Body of pancreas (tissue), 4 donors: ENCODE results near the gene ROBO1. TPM values are rescaled to one million over a fixed set of nuclear protein-coding genes. Genes with fewer than 3 reads are reported as not detected.
"Not testable (repeated sequence)": the region's sequence is repeated elsewhere in the genome, so short reads cannot be mapped to it uniquely, and the experiment has no call there.

Experiments used
- ATAC-seq: fragments of 150-250 bp; one replicate; pipeline ENCODE4 v1.9.1; 2016
- DNase-seq, 4 donors: peaks; one replicate each; pipeline ENCODE4 v3.0.0-alpha.2; 2019
- H3K27ac ChIP-seq, 4 donors: fragments of 200-600 bp; sonication (generic); 1 replicate in 3 of 4; 2 replicates in 1 of 4; pipeline versions ENCODE4 v1.5.1 to v1.6.1; 2016 to 2019; ENCODE audit warnings: mild to moderate bottlenecking in 1 of 4, mixed read lengths in 1 of 4, moderate library complexity in 1 of 4
- H3K27me3 ChIP-seq, 2 donors: fragments of 200-600 bp; sonication (generic); one replicate each; pipeline ENCODE4 v1.6.0; 2016; ENCODE audit warnings: mild to moderate bottlenecking in 1 of 2
- H3K36me3 ChIP-seq, 2 donors: fragments of 200-600 bp; sonication (generic); replicated peaks in 1 of 2; 2 replicates each; pipeline ENCODE4 v1.5.1; 2016; ENCODE audit warnings: low read depth in 2 of 2; ENCODE audit not compliant: insufficient read depth in 1 of 2
- H3K4me1 ChIP-seq: fragments of 200-600 bp; sonication (generic); one replicate; pipeline ENCODE4 v1.6.0; 2016
- H3K4me3 ChIP-seq, 2 donors: fragments of 200-600 bp; sonication (generic); 1 replicate in 1 of 2; 2 replicates in 1 of 2; pipeline ENCODE4 v1.5.1; 2016 to 2019
- H3K9me3 ChIP-seq, 3 donors: fragments of 200-600 bp; sonication (generic); 1 replicate in 2 of 3; 2 replicates in 1 of 3; pipeline ENCODE4 v1.5.1; 2016
- CTCF ChIP-seq, 7 experiments: fragments of 450-650 bp in 4 of 7; fragments of 200-600 bp in 3 of 7; sonication (generic) in 3 of 7; IDR thresholded peaks; one replicate each; pipeline ENCODE4 v1.5.1; 2016 to 2019; ENCODE audit warnings: antibody characterized with exemption in 7 of 7
- POLR2A ChIP-seq, 3 donors: fragments of 450-650 bp; IDR thresholded peaks; one replicate each; pipeline ENCODE4 v1.6.1; 2016; ENCODE audit warnings: antibody characterized with exemption in 3 of 3, mild to moderate bottlenecking in 2 of 3
- WGBS, 2 donors: methylation state at CpG; one replicate each; pipeline ENCODE4 v1.1.5; 2017; 5-methylcytosine and 5-hydroxymethylcytosine counted together
- intact Hi-C: fragments of 100-400 bp; cut with DNase I; formaldehyde crosslinking; loops from one replicate; pipeline ENCODE4 v1.15.1; 2023
- total RNA-seq, 2 donors: library from RNA; depleted of rRNA; stranded (reverse); fragments of >200 nt; gene quantifications; one replicate each; pipeline ENCODE4 v1.1.0, GENCODE V29; 2016

The ROBO1 gene
- total RNA-seq, 2 donors from 2014 or later: 3.9 to 9.9 TPM

GRCh38 chr3:78690766-78691165, 1077.0 kb downstream of the ROBO1 start:
- WGBS, 2 donors: 14 to 23% methylated on average over 2 of the region's 2 CpGs
- no peak for TF ChIP-seq CTCF (IDR thresholded peaks at IDR 0.05)
- TF ChIP-seq POLR2A (IDR thresholded peaks at IDR 0.05): no peak
- DNase-seq (no peak), ATAC-seq (no peak)
- H3K4me3 ChIP-seq: no peak overlapping the region
- no peaks in the 10 kb centered on the region for H3K36me3 ChIP-seq
- H3K27ac ChIP-seq: no peak overlapping the region
- H3K9me3 ChIP-seq: no peaks in the 10 kb centered on the region
- H3K4me1 ChIP-seq: no peaks in the 10 kb centered on the region
- H3K27me3 ChIP-seq: peaks cover 0 to 5% of the 10 kb centered on the region in 2 donors
- intact Hi-C loops: no loop called here

DNA sequence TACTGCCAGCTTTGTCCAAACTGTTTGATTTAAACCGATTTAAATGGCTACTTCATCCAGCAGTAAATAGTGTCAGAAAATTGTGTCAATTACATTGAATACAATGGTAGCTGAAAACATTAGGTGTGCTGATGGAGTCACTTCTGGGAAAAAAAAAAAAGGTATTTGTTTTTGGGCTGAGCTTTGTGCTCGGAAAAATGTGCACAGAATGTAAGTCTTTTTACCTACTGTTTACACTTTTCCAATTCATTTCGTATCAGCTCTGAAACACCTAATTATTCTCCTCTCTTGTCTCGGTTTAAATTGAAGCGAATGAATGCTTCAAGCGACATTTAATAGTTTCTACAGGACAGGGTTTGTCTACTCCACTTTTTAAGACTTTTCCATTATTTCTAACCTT, 1078.4 kb downstream of the ROBO1 start:
- TF ChIP-seq POLR2A (IDR thresholded peaks at IDR 0.05): no peak
- TF ChIP-seq CTCF (IDR thresholded peaks at IDR 0.05): no peak
- Histone ChIP-seq H3K27me3 (peaks cover 0 to 5% of the 10 kb centered on the region in 2 donors), H3K9me3 (no peaks in the 10 kb centered on the region), H3K4me1 (no peaks in the 10 kb centered on the region), H3K27ac (no peak overlapping the region), H3K4me3 (no peak overlapping the region), H3K36me3 (no peaks in the 10 kb centered on the region)
- ATAC-seq (no peak), DNase-seq (no peak)
- WGBS, 2 donors: 56 to 71% methylated on average over 6 of the region's 6 CpGs
- intact Hi-C loops: no loop called here

DNA sequence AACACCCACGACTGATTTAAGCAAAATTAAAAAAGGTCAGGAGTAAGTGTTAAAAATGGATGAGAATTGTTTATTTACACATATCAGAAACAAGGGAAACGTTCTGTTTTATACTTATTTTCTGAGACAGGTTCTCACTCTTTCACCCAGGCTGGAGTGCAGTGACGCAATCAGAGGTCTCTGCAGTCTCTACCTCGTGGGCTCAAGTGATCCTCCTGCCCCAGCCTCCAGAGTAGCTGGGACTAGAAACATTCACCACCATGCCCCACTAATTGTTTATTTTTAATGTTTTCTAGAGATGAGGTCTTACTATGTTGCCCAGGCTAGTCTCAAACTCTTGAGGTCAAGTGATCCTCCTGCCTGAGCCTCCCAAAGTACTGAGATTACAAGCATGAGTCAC, 1080.3 kb downstream of the ROBO1 start:
- H3K36me3 ChIP-seq: no peaks in the 10 kb centered on the region
- H3K4me3 ChIP-seq: no peak overlapping the region
- no peak overlapping the region for H3K27ac ChIP-seq
- no peaks in the 10 kb centered on the region for H3K9me3 ChIP-seq
- H3K27me3 ChIP-seq: peaks cover 0 to 5% of the 10 kb centered on the region in 2 donors
- TF ChIP-seq CTCF (IDR thresholded peaks at IDR 0.05) (no peak), POLR2A (IDR thresholded peaks at IDR 0.05) (no peak)
- no peaks in the 10 kb centered on the region for H3K4me1 ChIP-seq
- intact Hi-C loops: no loop called here
- WGBS, 2 donors: 60 to 66% methylated on average over 4 of the region's 4 CpGs
- ATAC-seq (no peak), DNase-seq (no peak)

DNA sequence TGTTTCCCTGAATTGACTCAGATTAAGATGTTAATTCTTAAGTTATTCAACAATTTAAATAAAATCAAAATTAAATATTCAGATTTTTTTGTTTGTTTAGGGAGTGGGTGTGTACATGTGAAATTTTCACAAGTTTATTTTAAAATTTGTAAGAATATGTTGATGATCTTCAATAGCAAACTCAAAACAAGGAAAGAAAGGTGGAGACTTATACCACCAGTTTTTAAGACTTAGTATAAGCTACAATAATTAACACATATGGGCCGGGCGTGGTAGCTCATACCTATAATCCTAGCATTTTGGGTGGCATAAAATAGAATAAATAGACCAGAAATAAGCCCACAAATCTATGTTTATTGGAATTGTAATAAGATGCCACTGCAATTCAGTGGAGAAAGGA, 1084.5 kb downstream of the ROBO1 start:
- WGBS, 2 donors: 88 to 91% methylated on average over 2 of the region's 2 CpGs
- H3K27ac ChIP-seq: no peak overlapping the region
- ATAC-seq: no peak
- no peak overlapping the region for H3K4me3 ChIP-seq
- H3K36me3 ChIP-seq: no peaks in the 10 kb centered on the region
- H3K4me1 ChIP-seq: no peaks in the 10 kb centered on the region
- intact Hi-C loops: no loop called here
- no peak for DNase-seq
- TF ChIP-seq CTCF (IDR thresholded peaks at IDR 0.05) (no peak), POLR2A (IDR thresholded peaks at IDR 0.05) (no peak)
- H3K27me3 ChIP-seq: no peaks in the 10 kb centered on the region
- no peaks in the 10 kb centered on the region for H3K9me3 ChIP-seq

- H3K27me3 ChIP-seq, H3K9me3 ChIP-seq, H3K36me3 ChIP-seq, DNase-seq, H3K27ac ChIP-seq, H3K4me3 ChIP-seq, H3K4me1 ChIP-seq, intact Hi-C loops, ATAC-seq: not testable (repeated sequence)
- WGBS, 2 donors: 70 to 87% methylated on average over 24 to 25 of the region's 25 CpGs
Measured at GRCh38 chr3:78675119-78675805, 1092.5 kb downstream of the ROBO1 start.
